Glutamatergic neuron (in vitro differentiated cells): Measurements from ENCODE around the gene SDHC. TPM values are rescaled to one million over a fixed set of nuclear protein-coding genes. Genes with fewer than 3 reads are reported as not detected.

Source experiments
- DNase-seq: peaks from one replicate; pipeline ENCODE4 v3.0.0; 2022
- H3K27ac Mint-ChIP-seq: one replicate; pipeline ENCODE4 v1.8.0; 2020; ENCODE audit warnings: mild to moderate bottlenecking, mixed read lengths, inconsistent platforms; ENCODE audit not compliant: unreplicated experiment
- H3K27me3 Mint-ChIP-seq: one replicate; pipeline ENCODE4 v1.8.0; 2020; ENCODE audit warnings: mild to moderate bottlenecking, moderate library complexity, mixed read lengths, inconsistent platforms; ENCODE audit not compliant: unreplicated experiment
- H3K36me3 Mint-ChIP-seq: one replicate; pipeline ENCODE4 v1.8.0; 2020; ENCODE audit warnings: mild to moderate bottlenecking, mixed read lengths, inconsistent platforms; ENCODE audit not compliant: unreplicated experiment
- H3K4me1 Mint-ChIP-seq: one replicate; pipeline ENCODE4 v1.8.0; 2020; ENCODE audit warnings: mild to moderate bottlenecking, low read depth, mixed read lengths, inconsistent platforms; ENCODE audit not compliant: unreplicated experiment
- H3K4me3 Mint-ChIP-seq: one replicate; pipeline ENCODE4 v1.8.0; 2020; ENCODE audit warnings: mild to moderate bottlenecking, mixed read lengths, inconsistent platforms; ENCODE audit not compliant: unreplicated experiment
- H3K9me3 Mint-ChIP-seq: one replicate; pipeline ENCODE4 v1.8.0; 2020; ENCODE audit warnings: mild to moderate bottlenecking, moderate library complexity, mixed read lengths, inconsistent platforms; ENCODE audit not compliant: unreplicated experiment
- total RNA-seq: library from RNA; stranded (reverse); fragmentation: NEBNext Ultra II Directional; extraction: Animal tissue kit (Norgen Biotek cat#: 25700); gene quantifications from one replicate; pipeline ENCODE4 v1.2.1, GENCODE V29; 2021; ENCODE audit not compliant: unreplicated experiment
- TF ChIP-seq, protein P1 (sequence below): fragments of 200-600 bp; sonication (generic); IDR thresholded peaks from one replicate; pipeline ENCODE4 v1.5.0; 2021; ENCODE audit not compliant: partially characterized antibody, unreplicated experiment

SDHC gene
- total RNA-seq, 1 donor from 2014 or later: 170 TPM

DNA sequence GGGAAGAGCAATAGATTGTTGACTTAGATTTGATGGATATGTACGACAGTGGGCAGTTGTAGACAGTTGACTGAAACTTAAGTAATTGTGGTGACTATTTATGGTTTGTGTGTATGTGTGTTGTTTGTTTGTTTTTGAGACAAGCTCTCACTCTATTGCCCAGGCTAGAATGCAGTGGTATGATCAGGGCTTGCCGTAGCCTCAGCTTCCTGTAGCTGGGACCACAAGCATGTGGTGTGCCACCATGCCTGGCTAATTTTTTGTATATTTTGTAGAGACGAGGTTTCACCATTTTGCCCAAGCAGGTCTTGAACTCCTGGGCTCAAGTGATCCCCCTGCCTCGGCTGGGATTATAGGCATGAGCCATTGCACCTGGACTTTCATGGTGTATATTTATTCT is 9.8 kb downstream of the SDHC start:
- Mint-ChIP-seq H3K27me3 (peaks cover 2% of the 10 kb centered on the region), H3K4me1 (no peaks in the 10 kb centered on the region), H3K4me3 (no peak overlapping the region), H3K27ac (no peak overlapping the region), H3K9me3 (no peaks in the 10 kb centered on the region), H3K36me3 (no peaks in the 10 kb centered on the region)
- DNase-seq: no peak
- TF ChIP-seq, protein P1, sequence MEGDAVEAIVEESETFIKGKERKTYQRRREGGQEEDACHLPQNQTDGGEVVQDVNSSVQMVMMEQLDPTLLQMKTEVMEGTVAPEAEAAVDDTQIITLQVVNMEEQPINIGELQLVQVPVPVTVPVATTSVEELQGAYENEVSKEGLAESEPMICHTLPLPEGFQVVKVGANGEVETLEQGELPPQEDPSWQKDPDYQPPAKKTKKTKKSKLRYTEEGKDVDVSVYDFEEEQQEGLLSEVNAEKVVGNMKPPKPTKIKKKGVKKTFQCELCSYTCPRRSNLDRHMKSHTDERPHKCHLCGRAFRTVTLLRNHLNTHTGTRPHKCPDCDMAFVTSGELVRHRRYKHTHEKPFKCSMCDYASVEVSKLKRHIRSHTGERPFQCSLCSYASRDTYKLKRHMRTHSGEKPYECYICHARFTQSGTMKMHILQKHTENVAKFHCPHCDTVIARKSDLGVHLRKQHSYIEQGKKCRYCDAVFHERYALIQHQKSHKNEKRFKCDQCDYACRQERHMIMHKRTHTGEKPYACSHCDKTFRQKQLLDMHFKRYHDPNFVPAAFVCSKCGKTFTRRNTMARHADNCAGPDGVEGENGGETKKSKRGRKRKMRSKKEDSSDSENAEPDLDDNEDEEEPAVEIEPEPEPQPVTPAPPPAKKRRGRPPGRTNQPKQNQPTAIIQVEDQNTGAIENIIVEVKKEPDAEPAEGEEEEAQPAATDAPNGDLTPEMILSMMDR: no peak

DNA sequence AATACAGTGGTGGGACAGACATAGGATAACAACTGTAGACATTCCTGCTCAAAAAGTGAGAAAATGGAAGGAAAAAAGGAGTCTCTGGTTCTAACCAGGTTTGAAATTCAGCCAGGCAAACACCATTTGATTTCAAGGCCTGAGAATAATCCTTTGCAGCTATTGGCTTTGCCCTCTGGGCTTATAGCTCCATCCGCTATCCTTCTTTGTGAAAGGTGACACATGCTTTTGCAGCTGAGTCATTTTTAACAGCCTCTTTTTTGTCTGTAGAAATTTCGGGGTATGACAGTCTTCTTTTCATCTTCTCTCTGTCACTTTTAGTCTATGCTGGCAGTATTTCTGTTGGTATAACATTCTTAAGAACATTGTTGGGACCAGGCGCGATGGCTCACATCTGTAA is 16.2 kb downstream of the SDHC start:
- H3K27ac Mint-ChIP-seq: no peak overlapping the region

DNA sequence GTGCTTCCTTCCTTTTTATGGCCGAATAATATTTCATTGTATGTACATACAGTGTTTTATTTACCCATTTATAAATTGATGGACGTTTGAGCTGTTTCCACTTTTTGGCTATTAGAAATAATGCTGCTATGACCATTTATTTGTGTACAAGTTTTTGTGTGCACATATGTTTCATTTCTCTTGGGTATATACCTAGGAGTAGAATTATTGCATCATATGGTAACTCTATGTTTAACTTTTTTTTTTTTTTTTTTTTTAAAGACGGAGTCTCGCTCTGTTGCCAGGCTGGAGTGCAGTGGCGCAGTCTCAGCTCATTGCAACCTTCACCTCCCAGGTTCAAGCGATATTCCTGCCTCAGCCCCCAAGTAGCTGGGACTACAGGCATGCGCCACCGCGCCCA is 19.0 kb downstream of the SDHC start:
- no peaks in the 10 kb centered on the region for H3K27me3 Mint-ChIP-seq
- H3K4me3 Mint-ChIP-seq: no peak overlapping the region
- H3K9me3 Mint-ChIP-seq: no peaks in the 10 kb centered on the region
- no peaks in the 10 kb centered on the region for H3K36me3 Mint-ChIP-seq
- TF ChIP-seq, protein P1: no peak
- DNase-seq: no peak
- no peak overlapping the region for H3K27ac Mint-ChIP-seq
- no peaks in the 10 kb centered on the region for H3K4me1 Mint-ChIP-seq

More for the DNA sequence above, 16.2 kb downstream of the SDHC start:
- TF ChIP-seq, protein P1: no peak
- no peak overlapping the region for H3K4me3 Mint-ChIP-seq
- H3K4me1 Mint-ChIP-seq: no peaks in the 10 kb centered on the region
- no peaks in the 10 kb centered on the region for H3K36me3 Mint-ChIP-seq
- no peaks in the 10 kb centered on the region for H3K9me3 Mint-ChIP-seq
- no peak for DNase-seq
- H3K27me3 Mint-ChIP-seq: peaks cover 2% of the 10 kb centered on the region

DNA sequence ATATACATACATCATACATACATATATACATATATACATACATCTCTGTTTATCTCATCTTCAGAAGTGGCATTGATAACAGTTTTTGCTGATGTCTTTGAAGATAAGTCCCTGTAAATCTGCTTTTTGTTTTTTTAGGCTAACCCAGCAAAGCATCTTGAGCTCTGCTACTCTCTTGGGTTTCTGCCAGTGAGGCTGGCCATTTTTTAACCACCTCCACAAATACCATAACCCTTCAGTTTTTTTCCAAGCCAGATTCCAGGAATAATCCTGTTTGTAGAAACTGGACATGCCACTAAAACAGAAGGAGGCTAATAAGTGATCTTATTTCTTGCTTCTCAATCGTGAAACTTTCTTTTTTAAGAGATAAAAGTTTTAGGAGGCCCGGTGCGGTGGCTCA is 21.6 kb downstream of the SDHC start:
- no peak for DNase-seq
- Mint-ChIP-seq H3K4me1 (no peaks in the 10 kb centered on the region), H3K36me3 (no peaks in the 10 kb centered on the region), H3K9me3 (no peaks in the 10 kb centered on the region), H3K27ac (no peak overlapping the region), H3K4me3 (no peak overlapping the region), H3K27me3 (no peaks in the 10 kb centered on the region)
- TF ChIP-seq, protein P1: no peak

DNA sequence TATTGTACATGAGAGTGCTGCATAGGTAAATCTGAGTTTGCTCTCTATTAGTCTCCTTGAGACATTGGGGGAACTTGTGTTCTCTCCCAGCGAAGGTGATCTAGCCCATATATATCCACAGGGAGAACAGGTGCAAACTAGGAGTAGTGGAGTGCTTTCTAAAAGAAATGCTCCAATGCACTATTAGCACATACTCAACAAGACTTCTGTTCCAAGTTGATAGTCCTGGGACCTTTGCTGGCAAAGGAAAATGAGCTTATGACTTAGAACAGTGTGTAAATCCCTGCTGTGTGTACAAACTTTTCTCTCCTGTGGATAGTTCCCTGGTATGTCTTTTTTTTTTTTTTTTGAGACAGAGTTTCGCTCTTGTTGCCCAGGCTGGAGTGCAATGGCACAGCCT is 28.0 kb downstream of the SDHC start:
- Mint-ChIP-seq H3K4me1 (peaks cover 3% of the 10 kb centered on the region), H3K36me3 (no peaks in the 10 kb centered on the region), H3K27me3 (no peaks in the 10 kb centered on the region), H3K4me3 (no peak overlapping the region), H3K9me3 (peaks cover 1% of the 10 kb centered on the region), H3K27ac (no peak overlapping the region)
- no peak for DNase-seq
- TF ChIP-seq, protein P1: no peak
